Stomach (tissue), 9 donors: ENCODE data around the gene LGR4. TPM values are rescaled to one million over a fixed set of nuclear protein-coding genes. Genes with fewer than 3 reads are reported as not detected.

Source experiments
- DNase-seq, 2 donors: peaks; one replicate each; pipeline versions ENCODE4 v3.0.0 to v3.0.0-alpha.2; 2013 to 2019
- H3K27ac ChIP-seq, 5 donors: fragments of 200-600 bp in 4 of 5; sonication (generic) in 4 of 5; one replicate each; pipeline ENCODE4 v1.5.1; 2013 to 2019; ENCODE audit warnings: mild to moderate bottlenecking in 1 of 5, moderate library complexity in 1 of 5
- H3K27me3 ChIP-seq, 3 donors: fragments of 200-600 bp; sonication (generic); one replicate each; pipeline ENCODE4 v1.5.1; 2017 to 2019; ENCODE audit warnings: mixed run types in 1 of 3
- H3K36me3 ChIP-seq, 4 donors: fragments of 200-600 bp; sonication (generic); 1 replicate in 3 of 4; 2 replicates in 1 of 4; pipeline ENCODE4 v1.5.1; 2016 to 2019
- H3K4me1 ChIP-seq, 4 donors: fragments of 200-600 bp; sonication (generic); one replicate each; pipeline ENCODE4 v1.5.1; 2016 to 2019
- H3K4me3 ChIP-seq, 4 donors: fragments of 200-600 bp; sonication (generic) in 3 of 4; one replicate each; pipeline ENCODE4 v1.5.1; 2016 to 2019; ENCODE audit warnings: mild to moderate bottlenecking in 1 of 4
- H3K9me3 ChIP-seq, 4 donors: fragments of 200-600 bp; sonication (generic); one replicate each; pipeline ENCODE4 v1.5.1; 2016 to 2019
- EP300 ChIP-seq: sonication (generic); formaldehyde crosslinking; IDR thresholded peaks from one replicate; pipeline ENCODE4 v1.6.1; 2017; ENCODE audit warnings: antibody characterized with exemption
- POLR2A ChIP-seq, 4 donors: fragments of 450-650 bp; IDR thresholded peaks; one replicate each; pipeline ENCODE4 v1.6.1; 2016; ENCODE audit warnings: antibody characterized with exemption in 4 of 4, control low read depth in 2 of 4, mild to moderate bottlenecking in 1 of 4, moderate library complexity in 1 of 4
- POLR2AphosphoS5 ChIP-seq, 3 donors: sonication (generic); formaldehyde crosslinking; IDR thresholded peaks; one replicate each; pipeline ENCODE4 v1.6.1; 2016; ENCODE audit warnings: antibody characterized with exemption in 3 of 3
- WGBS, 5 donors: extraction: QIAGEN DNeasy Blood & Tissue Kit in 3 of 5; methylation state at CpG; one replicate each; pipeline versions ENCODE4 v1.1.5 to v1.1.7; 2013 to 2018; 5-methylcytosine and 5-hydroxymethylcytosine counted together
- intact Hi-C: fragments of 100-400 bp; cut with DNase I; formaldehyde crosslinking; loops from one replicate; pipeline ENCODE4 v1.15.1; 2023; ENCODE audit warnings: low total_unique reads
- polyA plus RNA-seq, 3 donors: library from polyadenylated mRNA; stranded (reverse); fragments of 200-250 nt; gene quantifications; one replicate each; pipeline ENCODE4 v1.2.3, GENCODE V29; 2013
- total RNA-seq, 5 donors: library from RNA; depleted of rRNA; stranded (reverse); fragments of >200 nt; gene quantifications; one replicate each; pipeline versions ENCODE4 v1.1.0 to v1.2.3, GENCODE V29; 2014 to 2016
- TF ChIP-seq, protein P1 (sequence below), 7 experiments: fragments of 450-650 bp in 4 of 7; fragments of 200-600 bp in 3 of 7; sonication (generic) in 3 of 7; IDR thresholded peaks; one replicate each; pipeline ENCODE4 v1.5.1; 2016 to 2019; ENCODE audit warnings: antibody characterized with exemption in 7 of 7, control low read depth in 2 of 7, mild to moderate bottlenecking in 1 of 7
- donor health status: healthy with polysubstance abuse.
- donor health status: Bipolar disorder and iron deficiency.
- donor health status: healthy.

LGR4 gene
- total and polyA plus RNA-seq, 8 donors: 5.6 to 236 (median 31.3) TPM

DNA sequence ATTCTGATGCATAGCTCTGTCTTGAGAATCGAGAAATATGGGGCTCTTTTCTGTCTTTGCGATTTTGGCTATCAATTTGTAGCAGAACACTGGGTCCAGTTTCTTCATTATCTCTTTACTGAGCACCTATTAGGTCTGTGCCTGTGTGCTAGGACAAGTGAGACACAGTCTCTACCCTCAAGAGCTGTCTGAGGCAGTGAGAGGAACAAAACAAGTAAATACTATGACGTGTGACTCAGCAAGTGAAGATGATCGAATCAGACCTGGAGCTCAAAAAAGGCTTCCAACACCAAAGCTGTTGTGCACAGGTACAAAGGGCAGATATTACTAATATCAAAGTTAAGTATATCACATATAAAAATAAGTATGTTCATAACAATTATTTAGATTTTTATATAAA, 52.4 kb downstream of the LGR4 start:
- H3K4me3 ChIP-seq: no peak overlapping the region
- no peaks in the 10 kb centered on the region for H3K36me3 ChIP-seq
- intact Hi-C loops: no loop called here
- TF ChIP-seq POLR2AphosphoS5 (IDR thresholded peaks at IDR 0.05) (no peak), EP300 (no peak), POLR2A (IDR thresholded peaks at IDR 0.05) (no peak)
- TF ChIP-seq, protein P1, sequence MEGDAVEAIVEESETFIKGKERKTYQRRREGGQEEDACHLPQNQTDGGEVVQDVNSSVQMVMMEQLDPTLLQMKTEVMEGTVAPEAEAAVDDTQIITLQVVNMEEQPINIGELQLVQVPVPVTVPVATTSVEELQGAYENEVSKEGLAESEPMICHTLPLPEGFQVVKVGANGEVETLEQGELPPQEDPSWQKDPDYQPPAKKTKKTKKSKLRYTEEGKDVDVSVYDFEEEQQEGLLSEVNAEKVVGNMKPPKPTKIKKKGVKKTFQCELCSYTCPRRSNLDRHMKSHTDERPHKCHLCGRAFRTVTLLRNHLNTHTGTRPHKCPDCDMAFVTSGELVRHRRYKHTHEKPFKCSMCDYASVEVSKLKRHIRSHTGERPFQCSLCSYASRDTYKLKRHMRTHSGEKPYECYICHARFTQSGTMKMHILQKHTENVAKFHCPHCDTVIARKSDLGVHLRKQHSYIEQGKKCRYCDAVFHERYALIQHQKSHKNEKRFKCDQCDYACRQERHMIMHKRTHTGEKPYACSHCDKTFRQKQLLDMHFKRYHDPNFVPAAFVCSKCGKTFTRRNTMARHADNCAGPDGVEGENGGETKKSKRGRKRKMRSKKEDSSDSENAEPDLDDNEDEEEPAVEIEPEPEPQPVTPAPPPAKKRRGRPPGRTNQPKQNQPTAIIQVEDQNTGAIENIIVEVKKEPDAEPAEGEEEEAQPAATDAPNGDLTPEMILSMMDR (IDR thresholded peaks at IDR 0.05): no peak
- peaks cover 0 to 62% (median 28%) of the 10 kb centered on the region in 4 donors for H3K4me1 ChIP-seq
- no peaks in the 10 kb centered on the region for H3K27me3 ChIP-seq
- no peaks in the 10 kb centered on the region for H3K9me3 ChIP-seq
- WGBS, 5 donors: 89 to 94% (median 91%) methylated on average over 4 of the region's 4 CpGs
- H3K27ac ChIP-seq: no peak overlapping the region
- DNase-seq: no peak

DNA sequence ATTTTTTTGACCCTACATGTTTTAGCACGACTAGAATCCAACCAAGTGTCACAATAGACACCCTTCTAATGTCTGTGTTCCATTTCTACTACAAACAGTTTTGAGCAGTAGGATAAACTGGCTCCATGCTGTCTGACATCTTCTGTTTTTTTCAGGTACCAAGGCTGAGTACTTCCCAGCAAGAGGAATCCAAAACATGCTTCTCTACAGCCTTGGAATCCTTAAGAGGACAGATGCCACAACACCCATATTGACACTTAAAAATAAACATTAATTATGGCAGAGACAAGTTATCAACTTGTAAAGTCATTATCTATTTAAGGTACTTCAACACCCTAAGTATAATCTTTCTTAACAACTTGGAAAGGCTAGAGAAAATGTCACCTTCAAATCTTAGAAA, 54.2 kb downstream of the LGR4 start:
- no peak overlapping the region for H3K4me3 ChIP-seq
- no peak for DNase-seq
- H3K36me3 ChIP-seq: no peaks in the 10 kb centered on the region
- H3K4me1 ChIP-seq: peaks cover 0 to 63% (median 28%) of the 10 kb centered on the region in 4 donors
- no peaks in the 10 kb centered on the region for H3K9me3 ChIP-seq
- TF ChIP-seq, protein P1 (IDR thresholded peaks at IDR 0.05): no peak
- TF ChIP-seq POLR2A (IDR thresholded peaks at IDR 0.05) (no peak), EP300 (no peak), POLR2AphosphoS5 (IDR thresholded peaks at IDR 0.05) (no peak)
- H3K27ac ChIP-seq: no peak overlapping the region
- no peaks in the 10 kb centered on the region for H3K27me3 ChIP-seq
- intact Hi-C loops: no loop called here
- WGBS, 5 donors: 29 to 59% (median 58%) methylated on average over 1 of the region's 1 CpG

DNA sequence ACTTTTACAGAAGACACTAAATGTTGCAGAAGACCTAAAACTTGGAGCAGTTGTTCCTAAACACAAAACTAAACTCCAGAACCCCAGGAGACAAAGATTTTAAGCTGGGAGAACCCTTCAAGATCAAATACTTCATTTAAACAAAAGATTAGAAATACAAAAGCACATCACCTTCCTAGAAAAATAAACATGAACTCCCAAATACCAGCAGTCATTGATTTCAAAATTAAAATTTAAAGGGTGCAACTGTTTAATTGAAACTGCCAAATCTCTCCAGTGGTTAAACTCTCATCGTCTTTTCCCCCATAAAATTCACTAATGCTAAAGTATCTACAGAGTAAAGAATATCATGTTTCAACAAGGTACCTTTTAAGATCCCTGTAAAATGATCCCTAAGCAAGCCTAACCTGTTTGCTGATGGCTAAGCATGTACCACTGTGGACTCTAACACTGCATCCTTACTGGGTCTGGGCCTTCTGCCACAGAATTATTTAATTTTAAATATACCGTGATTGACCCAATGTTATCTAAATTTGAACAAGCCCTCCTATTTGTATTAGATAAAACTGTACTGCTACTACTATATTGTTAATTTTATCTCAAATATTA, 55.9 kb downstream of the LGR4 start:
- H3K4me3 ChIP-seq: no peak overlapping the region
- 26 to 73% (median 40%) methylated on average over 2 of the region's 2 CpGs for WGBS, 5 donors
- no peak for DNase-seq
- no peaks in the 10 kb centered on the region for H3K9me3 ChIP-seq
- H3K4me1 ChIP-seq: peaks cover 0 to 52% (median 20%) of the 10 kb centered on the region in 4 donors
- peak in 2 of 3 donors; percentile 19 to 26 for TF ChIP-seq POLR2AphosphoS5 (IDR thresholded peaks at IDR 0.05)
- no peak for TF ChIP-seq POLR2A (IDR thresholded peaks at IDR 0.05)
- no peak for TF ChIP-seq EP300
- intact Hi-C loops: no loop called here
- H3K27ac ChIP-seq: no peak overlapping the region
- no peaks in the 10 kb centered on the region for H3K36me3 ChIP-seq
- H3K27me3 ChIP-seq: no peaks in the 10 kb centered on the region

DNA sequence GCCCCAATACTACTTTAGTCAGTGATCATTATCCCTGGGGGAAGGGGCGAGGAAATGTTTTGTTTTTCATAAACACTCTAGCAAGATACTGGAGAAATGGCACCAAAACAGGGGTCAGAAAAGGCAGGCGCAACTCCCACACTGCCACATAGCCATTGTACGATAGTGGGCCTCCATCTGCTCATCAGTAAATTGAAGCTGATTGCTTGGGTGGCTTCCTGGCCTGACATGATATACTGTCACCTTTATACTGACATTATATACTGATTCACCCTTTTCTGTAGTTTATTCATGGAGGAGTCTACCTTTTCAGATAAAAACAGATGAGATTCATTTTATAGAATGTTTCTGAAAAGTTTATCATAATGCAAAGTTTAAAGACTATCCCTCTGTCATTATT, 57.9 kb downstream of the LGR4 start:
- intact Hi-C loops: no loop called here
- Histone ChIP-seq H3K4me1 (peaks cover 0 to 44% (median 13%) of the 10 kb centered on the region in 4 donors), H3K27me3 (no peaks in the 10 kb centered on the region), H3K36me3 (no peaks in the 10 kb centered on the region), H3K9me3 (no peaks in the 10 kb centered on the region), H3K27ac (no peak overlapping the region), H3K4me3 (no peak overlapping the region)
- whole genome bisulfite sequencing, 5 donors: 87 to 95% (median 94%) methylated on average over 3 of the region's 3 CpGs
- DNase-seq: no peak
- no peak for TF ChIP-seq EP300
- TF ChIP-seq POLR2AphosphoS5 (IDR thresholded peaks at IDR 0.05): no peak
- TF ChIP-seq POLR2A (IDR thresholded peaks at IDR 0.05): no peak
- TF ChIP-seq, protein P1 (IDR thresholded peaks at IDR 0.05): no peak

DNA sequence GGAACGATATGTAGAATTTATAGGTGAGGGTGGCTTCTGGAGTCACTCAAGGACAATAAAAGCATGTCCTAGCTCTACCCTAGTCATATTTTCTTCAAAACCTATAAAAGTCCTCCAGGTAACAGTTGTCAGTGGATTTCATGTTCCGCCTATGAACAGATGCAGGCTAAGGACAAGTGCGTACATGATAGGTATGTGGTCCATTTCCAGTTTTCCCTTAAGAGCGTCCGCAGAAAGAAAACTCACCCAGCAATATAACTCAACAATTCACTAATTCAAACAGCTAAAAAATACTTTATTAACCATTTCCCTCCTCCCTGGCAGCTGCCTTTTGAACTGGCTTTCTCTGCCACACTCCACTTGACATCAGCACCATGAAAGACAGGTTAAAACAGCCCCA, 59.4 kb downstream of the LGR4 start:
- Histone ChIP-seq H3K36me3 (no peaks in the 10 kb centered on the region), H3K9me3 (no peaks in the 10 kb centered on the region), H3K4me1 (peaks cover 0 to 41% (median 18%) of the 10 kb centered on the region in 4 donors), H3K4me3 (no peak overlapping the region), H3K27me3 (no peaks in the 10 kb centered on the region), H3K27ac (no peak overlapping the region)
- TF ChIP-seq POLR2AphosphoS5 (IDR thresholded peaks at IDR 0.05) (no peak), EP300 (no peak), POLR2A (IDR thresholded peaks at IDR 0.05) (no peak)
- TF ChIP-seq, protein P1 (IDR thresholded peaks at IDR 0.05): no peak
- WGBS, 5 donors: 83 to 97% (median 92%) methylated on average over 5 of the region's 5 CpGs
- intact Hi-C loops: no loop called here
- no peak for DNase-seq
